A549 treated with Mapracorat at 1 μM for 4 hours (cell line): ENCODE data around the gene UBE2D2. TPM values are rescaled to one million over a fixed set of nuclear protein-coding genes. Genes with fewer than 3 reads are reported as not detected.

Source experiments
- total RNA-seq: library from RNA; stranded (reverse); fragments of 200-300 nt; extraction: Qiagen RNA extraction; gene quantifications from 5 replicates; pipeline ENCODE4 v1.2.3, GENCODE V29; 2022

The UBE2D2 gene
- 124 to 183 TPM (median 163 TPM) in 5 replicates for total RNA-seq

GRCh38 chr5:139560752-139561654, at the start of gene UBE2D2:
TSS of gene UBE2D2 (plus strand) at chr5:139561339. CDS start at chr5:139561792, 453 bp downstream.

GRCh38 chr5:139648205-139649081, 87.3 kb downstream of the UBE2D2 start, which contains the start of gene CXXC5:
TSS of gene CXXC5 (plus strand) at chr5:139648349. CDS start at chr5:139680524, 32,175 bp downstream.

Other genes with a start within 250 kb of the UBE2D2 start
- gene PAIP2, start 219.5 kb upstream of the UBE2D2 start, total RNA-seq: 77.7 to 101 TPM (median 83.2 TPM) in 5 replicates
- 1.1 to 1.8 TPM (median 1.3 TPM) in 5 replicates for gene SLC23A1, start 178.0 kb upstream of the UBE2D2 start, total RNA-seq
- gene MZB1, start 171.4 kb upstream of the UBE2D2 start, total RNA-seq: 0.29 TPM in 1 of 5 replicates, not detected in the others
- 0.15 to 0.29 TPM (median 0.22 TPM) in 5 replicates for gene PROB1, start 166.2 kb upstream of the UBE2D2 start, total RNA-seq
- 3.9 to 6.0 TPM (median 5.3 TPM) in 5 replicates for gene SPATA24, start 157.2 kb upstream of the UBE2D2 start, total RNA-seq
- 5.6 to 9.3 TPM (median 8.1 TPM) in 5 replicates for gene DNAJC18, start 121.8 kb upstream of the UBE2D2 start, total RNA-seq
- not detected in 5 replicates for gene ECSCR, start 98.6 kb upstream of the UBE2D2 start, total RNA-seq
- not detected in 5 replicates for gene SMIM33, start 90.3 kb upstream of the UBE2D2 start, total RNA-seq
- 0.78 to 1.4 TPM (median 1.1 TPM) in 5 replicates for gene STING1, start 78.6 kb upstream of the UBE2D2 start, total RNA-seq
- 13.8 to 20.9 TPM (median 19.3 TPM) in 5 replicates for gene CXXC5, start 87.0 kb downstream of the UBE2D2 start, total RNA-seq
- 0.02 to 0.05 TPM (median 0.04 TPM) in 4 of 5 replicates, not detected in the other for gene PSD2, start 234.5 kb downstream of the UBE2D2 start, total RNA-seq